Right cardiac atrium (tissue), 5 donors: Measurements from ENCODE around the gene DPP3. TPM values are rescaled to one million over a fixed set of nuclear protein-coding genes. Genes with fewer than 3 reads are reported as not detected.

Experiments used
- ATAC-seq, 2 donors: fragments of 200-7000 bp; cut with Tn5 transposase; one replicate each; pipeline versions ENCODE4 v1.8.0 to v1.9.1; 2020; ENCODE audit warnings: moderate library complexity in 2 of 2, mild to moderate bottlenecking in 1 of 2
- DNase-seq, 3 donors: peaks; one replicate each; pipeline ENCODE4 v3.0.0-alpha.2; 2020
- H3K27ac ChIP-seq: one replicate; pipeline ENCODE4 v1.5.1; 2013; ENCODE audit warnings: mild to moderate bottlenecking, low read length, control low read depth, moderate library complexity
- H3K27me3 ChIP-seq: one replicate; pipeline ENCODE4 v1.6.1; 2013; ENCODE audit not compliant: control insufficient read depth, insufficient read depth
- H3K4me1 ChIP-seq: one replicate; pipeline ENCODE4 v1.6.1; 2013; ENCODE audit warnings: low read length; ENCODE audit not compliant: control insufficient read depth, insufficient read depth
- H3K4me3 ChIP-seq: one replicate; pipeline ENCODE4 v1.5.1; 2013; ENCODE audit warnings: low read length, control low read depth
- H3K9me3 ChIP-seq: one replicate; pipeline ENCODE4 v1.6.1; 2013; ENCODE audit warnings: low read length; ENCODE audit not compliant: control insufficient read depth
- WGBS: extraction: QIAGEN DNeasy Blood & Tissue Kit; methylation state at CpG from one replicate; pipeline ENCODE4 v1.1.7; 2013; 5-methylcytosine and 5-hydroxymethylcytosine counted together
- intact Hi-C, 4 donors: fragments of 100-400 bp; cut with DNase I; formaldehyde crosslinking; loops; one replicate each; pipeline versions ENCODE4 v1.11.0 to v1.14.0; 2022 to 2023
- polyA plus RNA-seq: library from polyadenylated mRNA; stranded (reverse); fragments of 200-250 nt; gene quantifications from one replicate; pipeline ENCODE4 v1.2.3, GENCODE V29; 2013
- total RNA-seq, 4 donors: library from RNA; stranded (reverse); fragmentation: NEBNext Ultra II Directional; extraction: Animal tissue kit (Norgen Biotek cat#: 25700); gene quantifications; one replicate each; pipeline ENCODE4 v1.2.1, GENCODE V29; 2021
- donor health status: healthy with polysubstance abuse.
- donor health status: DM: no; HTN: yes; CAD: no.
- donor health status: DM: no; HTN: no; CAD: no.
- donor health status: DM: no; HTN: yes; CAD: no; lungs with severe emphysema.
- donor health status: DM: yes; HTN: yes; CAD: no.

Gene DPP3
- total and polyA plus RNA-seq, 5 donors = 9.5 to 16.2 (median 13.3) TPM

GRCh38 chr11:66489636-66490035 lies 9.4 kb downstream of the DPP3 start:
- Histone ChIP-seq H3K27ac (no peak overlapping the region), H3K4me1 (no peaks in the 10 kb centered on the region), H3K4me3 (no peak overlapping the region), H3K27me3 (no peaks in the 10 kb centered on the region), H3K9me3 (no peaks in the 10 kb centered on the region)
- no peak for DNase-seq
- 85% methylated on average over 7 of the region's 7 CpGs for WGBS
- ATAC-seq = no peak
- intact Hi-C loops = no loop called here

GRCh38 chr11:66491315-66491935 lies 11.2 kb downstream of the DPP3 start:
- no peaks in the 10 kb centered on the region for H3K9me3 ChIP-seq
- no peaks in the 10 kb centered on the region for H3K27me3 ChIP-seq
- WGBS = 68% methylated on average over 20 of the region's 20 CpGs
- ATAC-seq = no peak
- no peak overlapping the region for H3K4me3 ChIP-seq
- intact Hi-C loops = no loop called here
- peak in 1 of 3 donors; percentile 40 for DNase-seq
- no peaks in the 10 kb centered on the region for H3K4me1 ChIP-seq
- H3K27ac ChIP-seq = no peak overlapping the region

GRCh38 chr11:66492161-66492865 lies 12.1 kb downstream of the DPP3 start:
- no peaks in the 10 kb centered on the region for H3K9me3 ChIP-seq
- 88% methylated on average over 10 of the region's 10 CpGs for WGBS
- no peaks in the 10 kb centered on the region for H3K4me1 ChIP-seq
- no peak overlapping the region for H3K27ac ChIP-seq
- H3K4me3 ChIP-seq = no peak overlapping the region
- no peaks in the 10 kb centered on the region for H3K27me3 ChIP-seq
- DNase-seq = no peak
- intact Hi-C loops = no loop called here
- no peak for ATAC-seq

- no peaks in the 10 kb centered on the region for H3K27me3 ChIP-seq
- WGBS = 95% methylated on average over 10 of the region's 10 CpGs
- intact Hi-C loops = no loop called here
- no peak overlapping the region for H3K27ac ChIP-seq
- no peak for ATAC-seq
- H3K9me3 ChIP-seq = no peaks in the 10 kb centered on the region
- H3K4me3 ChIP-seq = no peak overlapping the region
- DNase-seq = no peak
- H3K4me1 ChIP-seq = no peaks in the 10 kb centered on the region
These were observed 12.9 kb downstream of the DPP3 start for GRCh38 chr11:66493130-66493529.

GRCh38 chr11:66494458-66494857 lies 14.2 kb downstream of the DPP3 start:
- Histone ChIP-seq H3K27ac (no peak overlapping the region), H3K4me1 (no peaks in the 10 kb centered on the region), H3K4me3 (no peak overlapping the region), H3K9me3 (no peaks in the 10 kb centered on the region), H3K27me3 (no peaks in the 10 kb centered on the region)
- no peak for ATAC-seq
- no peak for DNase-seq
- 94% methylated on average over 7 of the region's 7 CpGs for WGBS
- intact Hi-C loops = no loop called here

GRCh38 chr11:66494935-66495334 lies 14.7 kb downstream of the DPP3 start:
- ATAC-seq = peak in 1 of 2 donors; percentile 15
- intact Hi-C loops = no loop called here
- H3K27ac ChIP-seq = no peak overlapping the region
- no peaks in the 10 kb centered on the region for H3K27me3 ChIP-seq
- H3K9me3 ChIP-seq = no peaks in the 10 kb centered on the region
- DNase-seq = no peak
- no peaks in the 10 kb centered on the region for H3K4me1 ChIP-seq
- 88% methylated on average over 14 of the region's 14 CpGs for WGBS
- H3K4me3 ChIP-seq = no peak overlapping the region

- Histone ChIP-seq H3K4me3 (no peak overlapping the region), H3K27ac (no peak overlapping the region), H3K27me3 (no peaks in the 10 kb centered on the region), H3K4me1 (no peaks in the 10 kb centered on the region), H3K9me3 (no peaks in the 10 kb centered on the region)
- ATAC-seq = peak; percentile 7 to 17
- 92% methylated on average over 17 of the region's 17 CpGs for WGBS
- DNase-seq = peak in 1 of 3 donors; percentile 44
- intact Hi-C loops = no loop called here
These were observed 15.2 kb downstream of the DPP3 start for GRCh38 chr11:66495401-66495854.

- Histone ChIP-seq H3K27me3 (no peaks in the 10 kb centered on the region), H3K27ac (no peak overlapping the region), H3K9me3 (no peaks in the 10 kb centered on the region), H3K4me1 (no peaks in the 10 kb centered on the region), H3K4me3 (no peak overlapping the region)
- intact Hi-C loops = no loop called here
- ATAC-seq (no peak), DNase-seq (peak in 1 of 3 donors; percentile 58)
- WGBS = 95% methylated on average over 16 of the region's 16 CpGs
These were observed 17.0 kb downstream of the DPP3 start for GRCh38 chr11:66497206-66497605.

GRCh38 chr11:66498506-66498905 lies 18.3 kb downstream of the DPP3 start:
- DNase-seq (no peak), ATAC-seq (no peak)
- no peaks in the 10 kb centered on the region for H3K9me3 ChIP-seq
- H3K4me1 ChIP-seq = no peaks in the 10 kb centered on the region
- intact Hi-C loops = no loop called here
- 92% methylated on average over 5 of the region's 5 CpGs for WGBS
- no peak overlapping the region for H3K4me3 ChIP-seq
- H3K27me3 ChIP-seq = no peaks in the 10 kb centered on the region
- no peak overlapping the region for H3K27ac ChIP-seq

- Histone ChIP-seq H3K4me1 (no peaks in the 10 kb centered on the region), H3K9me3 (no peaks in the 10 kb centered on the region), H3K27me3 (no peaks in the 10 kb centered on the region), H3K4me3 (no peak overlapping the region), H3K27ac (no peak overlapping the region)
- ATAC-seq (no peak), DNase-seq (no peak)
- 98% methylated on average over 1 of the region's 1 CpG for WGBS
- intact Hi-C loops = no loop called here
These were observed 25.1 kb downstream of the DPP3 start for GRCh38 chr11:66505276-66505816.

- intact Hi-C loops = no loop called here
- WGBS = 66% methylated on average over 7 of the region's 7 CpGs
- Histone ChIP-seq H3K27me3 (no peaks in the 10 kb centered on the region), H3K27ac (no peak overlapping the region), H3K4me1 (peaks cover 1% of the 10 kb centered on the region), H3K4me3 (no peak overlapping the region), H3K9me3 (no peaks in the 10 kb centered on the region)
- no peak for DNase-seq
- no peak for ATAC-seq
These were observed 28.9 kb downstream of the DPP3 start for GRCh38 chr11:66509131-66509561.
